ENCODE results near the gene SLC7A1.

DNA sequence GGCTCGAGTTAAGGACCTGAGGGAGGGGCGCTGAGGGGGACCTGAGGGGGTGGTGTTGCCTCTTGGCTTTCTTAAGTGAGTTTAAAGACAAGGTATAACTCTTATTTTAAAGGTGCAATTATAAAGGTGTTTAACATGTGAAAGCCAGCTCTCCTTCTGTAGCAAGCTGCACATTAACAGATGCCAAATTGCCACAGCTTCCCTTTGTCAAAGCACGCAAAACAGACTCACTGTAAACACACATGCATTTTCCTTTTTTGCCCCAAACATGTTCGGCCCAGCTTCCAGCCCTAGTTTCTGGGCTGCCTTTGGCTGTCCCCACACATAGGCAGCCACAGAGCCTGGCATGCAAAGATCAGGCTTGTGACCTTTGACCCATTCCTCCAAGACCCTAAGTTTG lies 111.9 kb downstream of the SLC7A1 start:
- TF ChIP-seq, protein P1, sequence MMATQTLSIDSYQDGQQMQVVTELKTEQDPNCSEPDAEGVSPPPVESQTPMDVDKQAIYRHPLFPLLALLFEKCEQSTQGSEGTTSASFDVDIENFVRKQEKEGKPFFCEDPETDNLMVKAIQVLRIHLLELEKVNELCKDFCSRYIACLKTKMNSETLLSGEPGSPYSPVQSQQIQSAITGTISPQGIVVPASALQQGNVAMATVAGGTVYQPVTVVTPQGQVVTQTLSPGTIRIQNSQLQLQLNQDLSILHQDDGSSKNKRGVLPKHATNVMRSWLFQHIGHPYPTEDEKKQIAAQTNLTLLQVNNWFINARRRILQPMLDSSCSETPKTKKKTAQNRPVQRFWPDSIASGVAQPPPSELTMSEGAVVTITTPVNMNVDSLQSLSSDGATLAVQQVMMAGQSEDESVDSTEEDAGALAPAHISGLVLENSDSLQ (IDR thresholded peaks at IDR 0.05): no peak
- no peak for TF ChIP-seq CTBP1 (IDR thresholded peaks at IDR 0.05; ENCODE audit: borderline replicate concordance)
- TF ChIP-seq ELF4 (IDR thresholded peaks at IDR 0.05): no peak
- TF ChIP-seq FOXM1 (IDR thresholded peaks at IDR 0.05; ENCODE audit: borderline replicate concordance): no peak
- no peak for TF ChIP-seq ARNT (IDR thresholded peaks at IDR 0.05)
- TF ChIP-seq BHLHE40 (IDR thresholded peaks at IDR 0.05; ENCODE audit: borderline replicate concordance): no peak
- TF ChIP-seq LEF1 (IDR thresholded peaks at IDR 0.05; ENCODE audit: borderline replicate concordance): no peak
